Kidney tubule cell (primary cell): ENCODE data around the gene KLF11.

Experiments used
- DNase-seq: peaks from one replicate; pipeline ENCODE4 v3.0.0-alpha.2; 2018; ENCODE audit warnings: low spot score

The KLF11 gene

GRCh38 chr2:10043256-10043905 is at the start of gene KLF11:
Gene KLF11 (plus strand): TSS chr2:10043550. CDS start chr2:10043717, 167 bp downstream.
- peak; percentile 93 for DNase-seq

DNA sequence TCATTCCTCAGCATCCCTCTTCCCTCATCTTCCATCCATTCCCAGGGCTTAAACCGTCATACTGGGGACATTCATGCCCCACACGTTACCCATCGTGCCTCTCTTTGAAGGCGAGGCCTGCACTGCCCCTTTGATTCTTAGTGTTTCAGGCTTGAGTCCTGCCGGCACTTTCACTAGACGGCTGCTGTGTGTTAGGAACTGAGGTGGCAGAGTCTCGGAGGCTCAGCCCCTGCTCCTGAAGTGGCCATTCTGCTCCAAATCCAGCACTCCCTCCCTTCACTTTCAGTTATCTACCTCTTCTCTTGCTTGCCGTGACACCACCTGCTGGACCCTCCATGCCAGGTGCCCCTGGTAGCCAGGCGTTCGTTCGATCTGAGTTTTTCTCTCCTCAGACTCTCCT is 48.9 kb upstream of the KLF11 start:
- no peak for DNase-seq

- DNase-seq = no peak
Observed at GRCh38 chr2:9995059-9995458, 48.3 kb upstream of the KLF11 start.

- no peak for DNase-seq
Observed at GRCh38 chr2:9996321-9996720, 47.0 kb upstream of the KLF11 start.

DNA sequence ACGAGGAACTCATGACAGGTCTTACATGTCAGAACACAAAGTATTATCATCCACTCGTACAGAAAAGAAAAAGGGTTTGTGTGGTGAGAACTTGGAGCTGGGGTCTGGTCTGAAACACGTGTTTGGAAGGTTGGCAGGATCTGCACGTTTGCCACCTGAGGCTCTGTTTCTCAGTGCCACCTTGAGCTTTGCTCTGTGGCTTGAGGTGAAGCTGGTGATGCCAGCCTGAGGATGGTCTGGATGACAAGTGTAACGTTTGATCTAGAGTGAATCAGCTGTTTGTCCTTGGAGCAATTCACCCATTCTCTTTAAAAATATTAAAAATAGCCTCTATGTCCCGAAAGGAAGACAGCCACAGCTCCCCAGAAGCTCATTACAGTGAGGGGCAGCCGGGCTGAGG is 45.4 kb upstream of the KLF11 start:
- DNase-seq = no peak

DNA sequence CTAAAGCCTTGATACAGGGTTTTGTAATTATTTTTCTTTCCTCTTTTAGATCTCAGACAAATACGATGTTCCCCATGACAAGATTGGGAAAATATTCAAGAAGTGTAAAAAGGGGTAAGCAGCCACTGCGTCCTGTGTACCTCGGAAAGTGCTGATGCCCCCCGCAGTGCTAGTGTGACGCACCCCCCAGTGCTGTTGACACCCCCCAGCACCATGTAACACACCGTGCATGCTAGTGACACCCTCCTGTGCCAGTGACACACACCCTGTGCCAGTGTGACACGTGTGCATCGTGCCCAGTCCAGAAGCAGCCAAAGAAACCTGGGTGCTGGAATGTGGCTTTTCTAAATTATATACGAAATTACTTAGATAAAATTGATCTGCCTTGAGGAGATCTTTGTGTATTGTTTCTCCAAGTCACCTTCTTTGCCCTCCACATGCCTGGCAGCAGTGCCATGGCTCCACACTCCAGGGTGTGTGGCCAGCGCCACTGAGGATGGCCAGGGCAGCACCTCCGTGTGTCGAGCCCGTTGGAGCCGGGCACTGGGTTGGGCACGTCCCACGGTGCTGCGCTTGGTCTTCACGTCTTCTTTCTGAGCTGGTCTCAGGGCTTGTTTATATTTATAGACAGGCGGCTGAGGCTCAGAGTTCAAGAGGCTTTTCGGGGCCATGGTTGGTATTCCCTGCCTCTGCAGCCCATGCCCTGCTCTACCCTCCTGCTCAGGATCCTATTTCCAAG is 44.3 kb upstream of the KLF11 start:
- DNase-seq = no peak

DNA sequence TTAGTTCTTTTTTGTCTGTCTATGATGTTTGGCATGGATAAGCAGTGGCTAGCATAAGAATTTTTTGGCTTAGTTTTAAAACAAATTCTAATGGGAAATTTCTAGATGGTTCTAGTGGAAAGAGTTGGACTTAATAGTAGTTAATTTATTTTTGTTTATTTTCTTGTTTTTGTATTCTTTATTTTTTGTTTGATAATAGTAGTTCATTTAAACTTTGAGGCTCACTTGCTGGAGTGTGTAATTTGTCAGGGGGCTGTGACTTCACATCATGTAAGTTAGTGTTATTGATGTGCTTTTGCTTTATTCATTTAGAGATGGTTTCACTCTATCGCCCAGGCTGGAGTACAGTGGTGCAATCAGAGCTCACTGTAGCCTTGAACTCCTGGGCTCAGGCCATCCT is 43.7 kb upstream of the KLF11 start:
- DNase-seq = no peak

- DNase-seq = no peak
Observed at GRCh38 chr2:10000541-10000940, 42.8 kb upstream of the KLF11 start.

DNA sequence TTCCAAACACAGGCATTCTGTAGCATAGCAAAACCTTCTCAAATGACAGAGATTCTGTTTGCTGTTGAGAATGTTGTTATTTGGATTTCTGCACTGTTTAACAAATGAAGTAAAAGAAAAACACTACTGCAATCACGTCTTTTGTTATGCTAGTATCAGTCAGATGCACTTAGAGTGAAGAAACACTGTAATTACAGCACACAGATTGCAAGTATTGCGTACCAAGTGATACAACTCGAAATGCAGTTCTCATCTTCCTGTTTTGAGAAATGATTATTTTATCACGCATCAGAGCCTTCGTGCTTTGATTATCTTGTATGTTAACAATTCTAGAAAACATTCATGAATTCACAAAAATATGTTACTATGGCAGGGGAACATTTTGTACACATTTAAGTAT is 41.8 kb upstream of the KLF11 start:
- no peak for DNase-seq

- DNase-seq = no peak
Observed at GRCh38 chr2:10002109-10002508, 41.2 kb upstream of the KLF11 start.

DNA sequence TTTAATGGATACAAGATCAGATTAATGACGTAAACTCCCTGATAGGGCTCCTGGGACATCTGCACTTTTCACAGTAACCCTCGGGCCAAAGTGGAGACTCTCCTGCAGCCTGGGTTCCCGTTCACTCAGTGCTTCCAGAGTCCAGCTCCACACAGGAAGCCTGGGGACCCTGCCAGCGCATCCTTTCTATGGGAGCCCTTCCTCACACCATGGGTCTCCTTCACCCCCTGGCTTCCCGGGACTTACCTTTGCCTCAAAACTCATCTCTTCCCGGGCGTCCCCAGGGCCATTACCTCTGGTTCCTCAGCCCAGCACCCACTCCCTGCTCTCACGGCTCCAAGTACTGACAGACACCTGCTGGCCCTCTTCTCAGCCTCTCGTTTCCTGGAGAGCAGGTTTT is 40.7 kb upstream of the KLF11 start:
- no peak for DNase-seq

DNA sequence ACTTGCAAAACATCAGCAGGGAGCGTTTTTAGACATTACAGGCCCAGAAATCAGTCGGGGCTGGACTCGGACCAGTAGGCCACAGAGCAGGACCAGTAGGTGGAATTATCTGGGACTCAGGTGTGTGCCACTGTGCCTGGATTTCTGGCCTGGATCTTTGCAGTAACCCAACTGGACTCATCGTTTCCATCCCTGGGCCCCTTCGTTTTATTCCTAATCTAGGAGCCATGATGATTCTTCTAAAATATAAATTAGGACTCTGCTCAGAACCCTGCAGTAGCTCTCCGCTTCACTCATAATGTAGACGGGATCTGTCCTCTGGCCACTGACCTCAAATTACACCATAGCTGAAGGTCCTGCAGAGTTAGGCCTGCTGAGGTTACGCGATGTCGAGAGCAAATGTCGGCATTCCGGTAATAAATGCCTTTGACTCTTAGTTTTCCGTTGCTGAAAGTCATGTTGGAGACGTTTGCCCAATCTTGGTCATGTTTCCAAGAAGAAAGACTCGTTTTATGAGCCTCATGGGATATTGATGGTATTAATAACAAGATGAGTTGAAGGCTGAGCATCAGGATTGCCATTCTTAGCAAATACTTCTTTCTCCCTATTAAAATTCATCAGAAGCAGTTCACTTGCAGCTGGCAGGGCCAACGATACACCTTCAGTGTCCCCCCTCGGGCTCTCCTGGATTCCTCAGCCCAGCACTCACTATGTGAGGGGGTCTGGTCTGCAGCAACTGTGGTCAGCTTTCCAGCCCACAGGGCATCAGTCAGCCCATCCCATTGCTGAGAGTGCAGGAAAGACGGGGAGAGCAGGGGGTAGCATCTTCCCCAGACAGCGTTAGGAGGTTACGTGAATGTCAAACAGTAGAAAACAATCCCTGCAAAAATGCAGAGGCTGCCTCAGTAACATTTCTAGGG is 39.9 kb upstream of the KLF11 start:
- no peak for DNase-seq

DNA sequence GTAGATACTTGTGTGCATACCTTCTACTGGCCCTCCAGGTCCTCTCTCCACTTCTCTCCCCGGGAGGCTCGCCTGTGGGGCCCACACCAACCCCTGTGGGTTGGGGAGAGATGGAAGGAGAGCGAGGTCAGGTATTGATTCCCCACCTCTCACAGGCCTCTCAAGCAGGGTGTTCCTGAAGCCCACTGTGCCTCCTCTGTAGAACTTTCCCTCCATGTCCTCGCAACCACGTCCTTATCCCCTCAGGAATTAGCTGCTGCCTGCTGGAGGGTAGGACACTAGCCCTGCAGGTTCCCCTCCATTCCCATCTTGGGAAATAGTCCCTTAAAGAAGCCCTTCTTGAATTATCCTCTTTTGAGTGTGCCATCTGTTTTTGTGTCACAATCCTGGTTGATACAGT is 38.9 kb upstream of the KLF11 start:
- DNase-seq = no peak

DNA sequence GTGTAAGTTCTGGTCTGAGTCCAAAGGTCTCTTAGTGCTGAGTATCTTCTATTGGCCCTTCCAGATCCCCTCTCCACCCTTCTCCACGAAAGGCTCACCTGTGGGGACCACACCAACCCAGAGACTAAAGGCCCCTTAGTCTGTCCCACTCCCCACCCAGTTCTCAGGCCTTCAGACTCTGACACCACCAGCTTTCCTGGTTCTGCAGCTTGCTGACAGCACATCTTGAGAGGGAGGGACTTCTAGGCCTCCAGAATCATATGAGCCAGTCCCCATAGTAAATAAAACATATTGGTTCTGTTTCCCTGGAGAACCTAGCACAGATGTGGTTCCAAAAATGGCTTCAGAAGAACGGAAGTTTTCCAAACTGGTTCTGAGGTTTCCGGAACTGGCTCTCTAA is 38.5 kb upstream of the KLF11 start:
- no peak for DNase-seq

- DNase-seq = no peak
Observed at GRCh38 chr2:10005461-10006235, 37.7 kb upstream of the KLF11 start.

DNA sequence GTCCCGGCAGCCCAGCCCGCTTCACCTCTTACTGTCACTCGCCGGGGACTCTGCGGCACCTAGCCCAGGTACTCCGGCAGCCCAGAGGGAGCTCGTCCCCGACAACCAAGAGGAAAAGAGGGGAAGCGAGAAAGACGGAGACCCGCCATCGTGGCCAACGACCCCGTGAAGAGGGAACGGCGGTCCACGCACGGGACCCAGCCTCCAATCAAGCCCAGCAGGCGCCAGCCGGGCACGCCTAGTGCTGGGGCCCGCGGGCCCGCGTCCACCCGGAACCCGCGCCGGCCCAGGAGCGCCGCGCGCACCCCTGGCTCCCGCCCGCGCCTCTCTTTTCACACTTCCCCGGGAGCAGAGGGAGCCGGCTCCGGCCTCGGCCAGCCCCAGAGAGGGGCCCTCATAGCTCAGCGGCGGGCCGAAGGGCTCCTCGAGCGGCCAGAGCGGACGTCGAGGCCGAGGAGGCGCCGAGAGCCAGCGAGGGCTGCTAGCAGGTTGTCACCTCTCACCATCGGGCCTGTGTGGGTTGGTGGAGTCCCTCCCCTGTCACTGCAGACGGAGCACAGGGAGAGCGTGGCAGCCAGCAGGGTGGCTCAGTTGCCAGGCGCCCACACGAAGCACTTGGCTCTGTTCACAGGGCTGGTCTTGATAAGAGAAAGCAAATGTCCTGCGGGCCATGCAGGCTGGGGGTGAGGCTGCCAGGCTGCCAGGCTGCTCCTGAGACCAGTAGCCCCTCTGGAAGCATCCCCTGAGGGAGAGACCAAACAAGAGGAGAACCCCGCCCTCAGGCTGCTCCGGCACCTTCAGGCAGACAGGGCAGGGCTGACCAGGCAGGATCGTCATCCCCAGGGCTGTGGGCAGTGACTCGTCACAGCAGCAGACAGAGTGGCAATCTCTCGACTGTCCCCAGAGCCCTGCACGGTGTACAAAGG is 36.9 kb upstream of the KLF11 start:
- peak; percentile 61 for DNase-seq

- no peak for DNase-seq
Observed at GRCh38 chr2:10007435-10007834, 35.9 kb upstream of the KLF11 start.

DNA sequence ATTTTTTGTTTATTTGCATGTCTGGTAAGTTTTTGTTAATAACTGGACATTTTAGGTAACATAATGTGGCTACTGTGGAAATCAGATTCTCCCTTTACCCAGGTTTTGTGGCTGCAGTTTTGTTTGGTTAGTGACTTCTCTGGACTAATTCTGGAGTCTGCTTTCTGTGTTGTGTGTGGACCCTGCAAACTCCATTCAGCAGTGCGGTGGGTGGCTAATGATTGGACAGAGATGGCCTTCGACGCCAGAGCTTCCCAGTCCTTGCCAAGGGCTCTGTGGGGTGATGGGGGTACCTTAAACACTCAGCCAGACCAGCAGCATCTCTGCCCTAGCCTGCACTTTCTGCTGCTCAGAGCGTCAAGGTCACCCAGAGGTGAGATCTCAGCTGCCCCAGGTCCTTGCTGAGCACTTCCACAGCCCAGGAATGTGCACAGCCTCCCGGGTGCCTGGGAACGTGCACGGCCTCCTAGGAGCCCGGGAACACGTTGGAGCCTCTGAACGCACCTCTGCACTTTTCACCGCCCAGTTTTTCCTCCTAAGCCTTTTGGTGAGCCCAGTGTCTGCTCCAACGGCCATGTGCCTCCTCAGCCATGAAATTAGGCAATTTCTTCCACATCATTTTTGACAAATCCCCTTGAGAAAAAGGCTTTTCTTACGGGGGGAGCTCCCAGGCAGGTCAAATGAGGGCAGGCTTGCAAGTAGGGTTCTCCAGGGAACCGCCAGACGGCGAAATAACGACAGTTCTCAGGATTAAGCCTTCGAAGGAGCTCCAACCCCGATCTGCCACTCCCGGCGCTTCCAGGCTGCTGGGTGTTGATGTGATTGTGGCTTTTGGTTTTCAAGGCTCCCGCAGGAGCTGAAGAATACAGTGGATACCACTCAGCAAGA is 35.2 kb upstream of the KLF11 start:
- DNase-seq = no peak

- DNase-seq = no peak
Observed at GRCh38 chr2:10008809-10009176, 34.6 kb upstream of the KLF11 start.

GRCh38 chr2:10009271-10009810 is 34.0 kb upstream of the KLF11 start:
- no peak for DNase-seq
